Measurements from ENCODE around the gene SEMA3G. TPM values are rescaled to one million over a fixed set of nuclear protein-coding genes. Genes with fewer than 3 reads are reported as not detected.

The SEMA3G gene
- under 1 TPM; 0.34 to 0.69 TPM for total RNA-seq
- 1.4 TPM for polyA plus RNA-seq (2013, experiment 1 of 2)
- polyA plus RNA-seq (2013, experiment 2 of 2): 1.9 TPM
- total RNA-seq: 0 to 7.3 (median 0.85) reads per million in 172 experiments

GRCh38 chr3:52444860-52445793 lies at the start of gene SEMA3G:
TSS of gene SEMA3G (minus strand) at chr3:52445103. CDS start at chr3:52445027, 76 bp downstream.
- Mint-ChIP-seq H3K4me3 (no peak within 1 kb of the TSS), H3K9me3 (no peaks in the 10 kb centered on the region), H3K27me3 (no peaks in the 10 kb centered on the region), H3K36me3 (ENCODE audit: low read depth) (no peaks in the 10 kb centered on the region), H3K4me1 (ENCODE audit: low read depth) (peaks cover 14% of the 10 kb centered on the region), H3K27ac (no peak within 1 kb of the TSS)
- CTCF ChIA-PET: interaction anchor here (1.1 to 1.4 kb wide), 2 partner anchors 9 to 17 kb away, joined by 3 to 5 read pairs; no protein-coding TSS in a partner anchor
- TF ChIP-seq, protein P1, sequence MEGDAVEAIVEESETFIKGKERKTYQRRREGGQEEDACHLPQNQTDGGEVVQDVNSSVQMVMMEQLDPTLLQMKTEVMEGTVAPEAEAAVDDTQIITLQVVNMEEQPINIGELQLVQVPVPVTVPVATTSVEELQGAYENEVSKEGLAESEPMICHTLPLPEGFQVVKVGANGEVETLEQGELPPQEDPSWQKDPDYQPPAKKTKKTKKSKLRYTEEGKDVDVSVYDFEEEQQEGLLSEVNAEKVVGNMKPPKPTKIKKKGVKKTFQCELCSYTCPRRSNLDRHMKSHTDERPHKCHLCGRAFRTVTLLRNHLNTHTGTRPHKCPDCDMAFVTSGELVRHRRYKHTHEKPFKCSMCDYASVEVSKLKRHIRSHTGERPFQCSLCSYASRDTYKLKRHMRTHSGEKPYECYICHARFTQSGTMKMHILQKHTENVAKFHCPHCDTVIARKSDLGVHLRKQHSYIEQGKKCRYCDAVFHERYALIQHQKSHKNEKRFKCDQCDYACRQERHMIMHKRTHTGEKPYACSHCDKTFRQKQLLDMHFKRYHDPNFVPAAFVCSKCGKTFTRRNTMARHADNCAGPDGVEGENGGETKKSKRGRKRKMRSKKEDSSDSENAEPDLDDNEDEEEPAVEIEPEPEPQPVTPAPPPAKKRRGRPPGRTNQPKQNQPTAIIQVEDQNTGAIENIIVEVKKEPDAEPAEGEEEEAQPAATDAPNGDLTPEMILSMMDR (IDR thresholded peaks at IDR 0.05): peak; percentile 32
- Histone ChIP-seq H3K27ac (ENCODE audit: low read depth in 1 of 2, low read length in 2 of 2) (no peak within 1 kb of the TSS), H3K27me3 (ENCODE audit: control insufficient read depth in 1 of 2, insufficient read depth in 2 of 2, low read length in 2 of 2) (no peaks in the 10 kb centered on the region), H3K4me3 (ENCODE audit: low read length) (peak within 1 kb of the TSS; percentile 29), H3K36me3 (ENCODE audit: insufficient read depth, low read length) (no peaks in the 10 kb centered on the region), H3K4me1 (ENCODE audit: insufficient read depth, low read length) (peaks cover 28% of the 10 kb centered on the region), H3K9me3 (ENCODE audit: control insufficient read depth in 1 of 2, insufficient read depth in 1 of 2, low read length in 2 of 2) (no peaks in the 10 kb centered on the region)
- ATAC-seq (ENCODE audit: poor library complexity) (peak; percentile 96), DNase-seq (peak; percentile 55 to 86 (median 70))
- POLR2A ChIA-PET: interaction anchor here (0.9 to 2.3 kb wide), 2 partner anchors 33 to 106 kb away, joined by 3 to 11 read pairs; no protein-coding TSS in a partner anchor
- intact Hi-C loops (cut with DNase I, micrococcal nuclease): loop anchor here (5.0 to 10.0 kb wide), 3 partner anchors 153 to 223 kb away; partner anchors contain the start of gene GLYCTK (in 1 of the 2)

DNA sequence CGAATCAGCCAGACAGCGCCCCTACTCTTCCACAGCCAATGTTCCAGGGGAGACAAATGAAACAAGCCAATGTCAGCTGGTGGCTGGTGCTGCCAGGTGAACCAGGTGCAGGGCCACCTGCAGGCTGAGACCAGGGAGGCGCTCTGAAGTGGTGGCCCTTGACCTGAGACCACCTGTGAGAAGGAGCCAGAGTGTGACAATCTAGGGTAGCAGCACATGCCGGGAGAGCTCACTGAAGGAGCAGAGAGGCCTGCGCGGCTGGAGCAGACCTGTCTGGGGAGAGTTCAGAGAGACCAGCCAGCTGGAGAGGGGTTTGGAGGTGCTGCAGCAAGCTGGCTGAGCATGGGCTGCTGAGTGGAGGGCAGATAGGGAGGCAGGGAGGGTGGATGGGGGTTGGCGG lies 49.5 kb upstream of the SEMA3G start:
- DNase-seq (no peak), ATAC-seq (ENCODE audit: poor library complexity) (no peak)
- peaks cover 17% of the 10 kb centered on the region for H3K4me1 ChIP-seq (ENCODE audit: insufficient read depth, low read length)
- peaks cover 36% of the 10 kb centered on the region for H3K36me3 ChIP-seq (ENCODE audit: insufficient read depth, low read length)
- Mint-ChIP-seq H3K4me1 (ENCODE audit: low read depth) (no peaks in the 10 kb centered on the region), H3K36me3 (ENCODE audit: low read depth) (peaks cover 36% of the 10 kb centered on the region), H3K27me3 (no peaks in the 10 kb centered on the region), H3K4me3 (no peak overlapping the region), H3K27ac (no peak overlapping the region), H3K9me3 (no peaks in the 10 kb centered on the region)
- H3K4me3 ChIP-seq (ENCODE audit: low read length): no peak overlapping the region
- H3K9me3 ChIP-seq (ENCODE audit: control insufficient read depth in 1 of 2, insufficient read depth in 1 of 2, low read length in 2 of 2): no peaks in the 10 kb centered on the region
- TF ChIP-seq, protein P1 (IDR thresholded peaks at IDR 0.05): no peak
- no peaks in the 10 kb centered on the region for H3K27me3 ChIP-seq (ENCODE audit: control insufficient read depth in 1 of 2, insufficient read depth in 2 of 2, low read length in 2 of 2)
- intact Hi-C loops (cut with DNase I, micrococcal nuclease): no loop called here
- no peak overlapping the region for H3K27ac ChIP-seq (ENCODE audit: low read depth in 1 of 2, low read length in 2 of 2)
- ChIA-PET POLR2A (no interaction called here), CTCF (no interaction called here)

DNA sequence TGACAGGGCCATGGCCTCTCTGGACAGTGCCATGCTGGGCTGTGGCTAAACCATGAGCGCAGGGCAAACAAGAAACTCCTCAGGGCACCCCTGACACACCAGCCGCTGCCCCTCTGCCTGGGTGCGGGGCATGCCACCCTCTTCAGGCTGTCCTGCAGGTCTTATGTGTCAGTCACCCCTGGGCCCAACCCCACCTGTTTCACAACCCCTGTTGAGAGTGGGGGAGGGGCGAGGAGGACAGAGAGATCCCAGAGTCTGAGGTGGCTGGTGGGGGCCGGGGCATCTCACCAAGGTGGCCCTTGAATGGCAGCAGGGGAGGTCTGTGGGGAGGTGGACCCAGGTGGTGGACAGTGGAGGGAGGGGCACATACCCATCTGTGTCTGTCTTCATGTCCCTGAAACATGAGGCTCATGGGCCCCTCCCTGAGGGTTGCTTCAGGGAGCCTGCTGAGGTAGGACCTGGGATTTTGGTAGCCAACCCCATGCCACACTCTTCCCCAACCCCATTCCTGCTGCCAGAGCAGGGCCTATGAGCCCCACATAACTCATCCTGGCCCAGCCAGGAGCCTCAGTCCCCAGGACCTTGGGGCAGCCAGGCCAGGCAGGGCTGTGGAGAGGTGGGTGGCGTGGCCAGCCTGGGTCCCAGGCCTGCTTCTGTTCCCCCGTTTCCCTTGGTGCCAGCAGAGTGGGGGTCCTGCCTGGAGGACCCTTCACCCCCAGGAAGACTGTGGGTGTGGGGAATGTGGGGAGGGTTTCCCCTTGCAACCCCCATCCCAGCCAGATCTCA lies 48.5 kb upstream of the SEMA3G start:
- ATAC-seq (ENCODE audit: poor library complexity) (no peak), DNase-seq (no peak)
- intact Hi-C loops (cut with DNase I, micrococcal nuclease): no loop called here
- no peak overlapping the region for H3K4me3 ChIP-seq (ENCODE audit: low read length)
- H3K27me3 Mint-ChIP-seq: no peaks in the 10 kb centered on the region
- H3K4me1 ChIP-seq (ENCODE audit: insufficient read depth, low read length): peaks cover 14% of the 10 kb centered on the region
- no peaks in the 10 kb centered on the region for H3K27me3 ChIP-seq (ENCODE audit: control insufficient read depth in 1 of 2, insufficient read depth in 2 of 2, low read length in 2 of 2)
- no peak overlapping the region for H3K27ac ChIP-seq (ENCODE audit: low read depth in 1 of 2, low read length in 2 of 2)
- H3K9me3 ChIP-seq (ENCODE audit: control insufficient read depth in 1 of 2, insufficient read depth in 1 of 2, low read length in 2 of 2): no peaks in the 10 kb centered on the region
- CTCF ChIA-PET: no interaction called here
- no peaks in the 10 kb centered on the region for H3K4me1 Mint-ChIP-seq (ENCODE audit: low read depth)
- peaks cover 43% of the 10 kb centered on the region for H3K36me3 Mint-ChIP-seq (ENCODE audit: low read depth)
- H3K27ac Mint-ChIP-seq: no peak overlapping the region
- H3K9me3 Mint-ChIP-seq: no peaks in the 10 kb centered on the region
- TF ChIP-seq, protein P1 (IDR thresholded peaks at IDR 0.05): no peak
- peaks cover 42% of the 10 kb centered on the region for H3K36me3 ChIP-seq (ENCODE audit: insufficient read depth, low read length)
- no peak overlapping the region for H3K4me3 Mint-ChIP-seq
- POLR2A ChIA-PET: no interaction called here

Data from CD4-positive, alpha-beta T cell (primary cell).